ENCODE measurements around the gene ESPN.
"Not testable (repeated sequence)": the region's sequence is repeated elsewhere in the genome, so short reads cannot be mapped to it uniquely, and the experiment has no call there.

The ESPN gene

GRCh38 chr1:6448749-6449631 is 24.4 kb downstream of the ESPN start:
- no peak for DNase-seq (ENCODE audit: low spot score)

- no peak for DNase-seq (ENCODE audit: low spot score)
These were observed 25.5 kb downstream of the ESPN start for GRCh38 chr1:6450005-6450450.

- DNase-seq (ENCODE audit: low spot score): not testable (repeated sequence)
These were observed 25.9 kb downstream of the ESPN start for GRCh38 chr1:6450486-6450885.

- no peak for DNase-seq (ENCODE audit: low spot score)
These were observed 26.4 kb downstream of the ESPN start for GRCh38 chr1:6450943-6451373.

- not testable (repeated sequence) for DNase-seq (ENCODE audit: low spot score)
These were observed 29.6 kb downstream of the ESPN start for GRCh38 chr1:6453895-6454855.

GRCh38 chr1:6454856-6455751 is 30.5 kb downstream of the ESPN start:
- DNase-seq (ENCODE audit: low spot score): peak; percentile 45

GRCh38 chr1:6455752-6456520 is 31.4 kb downstream of the ESPN start:
- DNase-seq (ENCODE audit: low spot score): not testable (repeated sequence)

GRCh38 chr1:6456800-6457466 is 32.4 kb downstream of the ESPN start:
- no peak for DNase-seq (ENCODE audit: low spot score)

GRCh38 chr1:6459850-6460265 is 35.3 kb downstream of the ESPN start:
- DNase-seq (ENCODE audit: low spot score): no peak

- no peak for DNase-seq (ENCODE audit: low spot score)
These were observed 35.9 kb downstream of the ESPN start for GRCh38 chr1:6460301-6461050.

GRCh38 chr1:6461051-6461530 is 36.5 kb downstream of the ESPN start:
- DNase-seq (ENCODE audit: low spot score): no peak

- DNase-seq (ENCODE audit: low spot score): no peak
These were observed 37.2 kb downstream of the ESPN start for GRCh38 chr1:6461538-6462411.

- DNase-seq (ENCODE audit: low spot score): no peak
These were observed 38.0 kb downstream of the ESPN start for GRCh38 chr1:6462412-6463119.

- DNase-seq (ENCODE audit: low spot score): no peak
These were observed 38.5 kb downstream of the ESPN start for GRCh38 chr1:6463120-6463412.

GRCh38 chr1:6464514-6464836 is 39.9 kb downstream of the ESPN start:
- no peak for DNase-seq (ENCODE audit: low spot score)

GRCh38 chr1:6464915-6465314 is 40.3 kb downstream of the ESPN start:
- no peak for DNase-seq (ENCODE audit: low spot score)

GRCh38 chr1:6465461-6466005 is 41.0 kb downstream of the ESPN start:
- no peak for DNase-seq (ENCODE audit: low spot score)

- no peak for DNase-seq (ENCODE audit: low spot score)
These were observed 41.4 kb downstream of the ESPN start, which contains the start of gene TNFRSF25 for GRCh38 chr1:6466023-6466422. TNFRSF25 (minus strand) TSS chr1:6466173; CDS start chr1:6466107, 66 bp downstream.

All from GM03348 (cell line).